Mucosa of descending colon (tissue), 3 donors: ENCODE data around the gene LAMA3. TPM values are rescaled to one million over a fixed set of nuclear protein-coding genes. Genes with fewer than 3 reads are reported as not detected.

ENCODE experiments used
- ATAC-seq: fragments of 200-7000 bp; cut with Tn5 transposase; one replicate; pipeline ENCODE4 v1.9.1; 2020; ENCODE audit warnings: mild to moderate bottlenecking, moderate library complexity
- DNase-seq, 3 donors: peaks; one replicate each; pipeline ENCODE4 v3.0.0-alpha.2; 2020
- H3K36me3 ChIP-seq: fragments of 200-600 bp; one replicate; pipeline ENCODE4 v1.8.0; 2021; ENCODE audit warnings: low read depth, mild to moderate bottlenecking
- H3K4me1 ChIP-seq: fragments of 200-600 bp; one replicate; pipeline ENCODE4 v1.8.0; 2021; ENCODE audit warnings: low read depth, mild to moderate bottlenecking
- H3K4me3 ChIP-seq: fragments of 200-600 bp; one replicate; pipeline ENCODE4 v1.8.0; 2021; ENCODE audit warnings: mild to moderate bottlenecking
- H3K9me3 ChIP-seq: fragments of 200-600 bp; one replicate; pipeline ENCODE4 v1.8.0; 2021; ENCODE audit warnings: mild to moderate bottlenecking
- CTCF ChIP-seq: fragments of 200-600 bp; IDR thresholded peaks from one replicate; pipeline ENCODE4 v1.8.0; 2022; ENCODE audit warnings: antibody characterized with exemption, mild to moderate bottlenecking
- intact Hi-C, 2 donors: fragments of 100-400 bp; cut with DNase I in 1 of 2; cut with micrococcal nuclease in 1 of 2; formaldehyde crosslinking; loops; one replicate each; pipeline versions ENCODE4 v1.11.0 to v1.11.1; 2022; cut with DNase I, micrococcal nuclease
- total RNA-seq, 3 donors: library from RNA; stranded (reverse); fragmentation: NEBNext Ultra II Directional in 2 of 3; extraction: Animal tissue kit (Norgen Biotek cat#: 25700) in 2 of 3; gene quantifications; one replicate each; pipeline versions ENCODE4 v1.2.1 to v1.2.4, GENCODE V29; 2021 to 2023
- donor health status: DM: no; HTN: no; CAD: no; lungs with moderate emphysema.
- donor health status: DM: no; HTN: no; CAD: no.
- donor health status: DM: no; HTN: yes; CAD: no.

Gene LAMA3
- total RNA-seq, 3 donors from 2014 or later = 29.0 to 62.0 (median 49.0) TPM

DNA sequence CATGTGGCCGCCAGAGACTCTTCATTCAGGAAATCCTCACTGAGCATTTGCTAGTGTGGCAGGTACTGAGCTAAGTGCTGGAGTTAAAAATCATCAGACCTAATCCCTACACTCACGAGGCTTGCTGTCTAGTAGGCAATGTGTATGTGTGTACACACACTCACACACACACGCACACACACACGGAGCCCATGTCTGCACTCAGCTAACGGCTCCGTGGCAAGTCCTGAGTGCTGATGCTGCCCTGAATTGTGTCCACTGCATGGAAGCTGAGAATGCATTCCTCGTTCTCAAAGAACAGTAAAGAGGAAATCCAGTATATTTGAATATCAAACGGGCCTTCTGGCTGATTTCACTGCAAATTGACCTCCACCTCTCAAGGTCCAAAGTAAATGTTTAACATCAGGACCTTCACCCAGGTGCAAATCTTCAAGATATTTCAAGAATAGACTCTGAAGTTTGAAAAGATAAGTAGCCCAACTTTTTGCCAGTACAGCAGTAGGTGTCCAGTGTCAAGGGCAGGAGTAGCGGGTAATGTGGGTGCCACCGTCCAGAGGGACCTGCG, 189.2 kb downstream of the LAMA3 start:
- Histone ChIP-seq H3K9me3 (no peaks in the 10 kb centered on the region), H3K4me1 (peaks cover 3% of the 10 kb centered on the region), H3K4me3 (no peak overlapping the region), H3K36me3 (no peaks in the 10 kb centered on the region)
- ATAC-seq (no peak), DNase-seq (no peak)
- intact Hi-C loops = no loop called here
- no peak for TF ChIP-seq CTCF

- no peak for TF ChIP-seq CTCF
- Histone ChIP-seq H3K9me3 (no peaks in the 10 kb centered on the region), H3K4me1 (no peaks in the 10 kb centered on the region), H3K4me3 (no peak overlapping the region), H3K36me3 (no peaks in the 10 kb centered on the region)
- DNase-seq (no peak), ATAC-seq (no peak)
- intact Hi-C loops = no loop called here
Measured at GRCh38 chr18:23879126-23879525, 189.9 kb downstream of the LAMA3 start.

DNA sequence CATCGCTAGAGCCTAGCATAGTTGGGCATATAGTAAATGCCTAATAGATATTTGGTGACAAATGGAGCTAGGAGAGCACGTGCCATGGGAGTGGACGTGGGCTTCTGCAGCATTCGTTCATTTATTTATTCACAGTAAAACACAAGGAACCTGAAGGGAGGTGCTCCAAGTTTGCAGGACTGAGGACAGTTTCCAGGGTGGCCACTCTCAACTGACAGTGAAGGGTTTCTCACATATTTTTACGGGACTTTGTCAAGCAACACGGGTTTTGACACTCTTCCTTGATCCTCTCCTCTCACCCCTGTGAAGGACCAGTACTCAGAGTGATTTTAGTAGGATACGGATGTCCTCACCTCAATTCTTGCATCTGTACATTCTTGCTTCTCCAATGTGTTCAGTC, 190.3 kb downstream of the LAMA3 start:
- Histone ChIP-seq H3K4me3 (no peak overlapping the region), H3K9me3 (no peaks in the 10 kb centered on the region), H3K36me3 (no peaks in the 10 kb centered on the region), H3K4me1 (no peaks in the 10 kb centered on the region)
- DNase-seq = no peak
- no peak for ATAC-seq
- no peak for TF ChIP-seq CTCF
- intact Hi-C loops = no loop called here

DNA sequence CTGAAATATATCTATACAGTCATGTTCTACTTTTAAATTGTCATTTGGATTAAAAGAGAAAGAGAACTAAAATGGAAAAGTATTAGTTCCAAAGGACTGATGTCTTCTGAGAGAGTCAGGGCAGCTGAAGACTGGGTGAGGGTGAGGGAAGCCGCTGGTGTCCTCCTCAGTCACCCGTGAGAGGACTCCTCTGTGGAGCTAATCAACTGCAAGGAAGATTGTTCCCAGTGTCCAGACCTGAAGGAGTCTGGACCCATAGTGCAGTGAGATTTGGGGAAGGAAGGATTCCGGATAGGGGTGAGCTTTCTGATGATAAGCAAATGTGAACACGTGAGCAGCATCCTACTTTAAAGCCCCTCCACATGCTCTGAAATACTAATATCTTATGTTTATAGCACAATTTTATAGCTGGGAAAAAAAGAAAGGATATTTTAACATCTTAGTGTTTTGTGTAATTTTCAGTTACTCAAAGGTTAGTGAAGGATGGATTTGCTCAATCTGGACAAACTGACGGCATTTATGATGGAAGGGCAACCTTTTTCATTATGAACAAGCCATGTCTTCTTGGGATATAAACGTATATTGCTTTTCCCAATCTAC, 190.8 kb downstream of the LAMA3 start:
- no peak overlapping the region for H3K4me3 ChIP-seq
- H3K4me1 ChIP-seq = no peaks in the 10 kb centered on the region
- intact Hi-C loops = no loop called here
- TF ChIP-seq CTCF = no peak
- H3K36me3 ChIP-seq = no peaks in the 10 kb centered on the region
- ATAC-seq = no peak
- no peak for DNase-seq
- no peaks in the 10 kb centered on the region for H3K9me3 ChIP-seq

- H3K36me3 ChIP-seq = no peaks in the 10 kb centered on the region
- H3K4me1 ChIP-seq = peaks cover 8% of the 10 kb centered on the region
- no peak for ATAC-seq
- no peak overlapping the region for H3K4me3 ChIP-seq
- TF ChIP-seq CTCF = no peak
- intact Hi-C loops = no loop called here
- no peak for DNase-seq
- H3K9me3 ChIP-seq = no peaks in the 10 kb centered on the region
Measured at GRCh38 chr18:23880931-23881617, 191.8 kb downstream of the LAMA3 start.
